ENCODE data around the gene E2F4.

GRCh38 chr16:67228905-67229304 is 37.0 kb downstream of the E2F4 start:
- TF ChIP-seq SPI1 (IDR thresholded peaks at IDR 0.05; ENCODE audit: low read depth, low read length): no peak
- TF ChIP-seq POLR2AphosphoS5 (IDR thresholded peaks at IDR 0.05; ENCODE audit: low read depth, low read length): no peak
- TF ChIP-seq POLR2A (IDR thresholded peaks at IDR 0.05; ENCODE audit: low read depth, low read length): no peak
